ENCODE data around the gene PANK4.

The PANK4 gene

DNA sequence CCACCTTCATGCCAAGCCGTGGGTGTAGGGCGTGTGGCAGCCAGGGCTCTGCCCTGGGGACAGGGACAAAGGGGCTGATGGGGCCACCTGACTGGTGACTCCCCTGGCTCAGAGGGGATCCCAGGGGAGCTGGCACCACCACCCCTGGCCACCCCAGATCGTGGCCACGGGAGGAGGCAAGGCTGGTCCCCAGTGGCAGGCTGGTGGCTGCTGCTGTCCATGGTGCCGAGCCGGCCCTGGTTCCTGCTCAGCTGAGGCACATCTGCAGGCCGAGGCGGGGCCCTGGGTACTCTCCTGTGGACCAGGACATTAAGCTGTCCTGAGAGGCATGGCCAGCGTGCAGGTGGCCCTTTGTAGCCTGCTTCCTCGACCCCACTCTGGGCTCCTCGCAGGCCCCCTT is 43.8 kb downstream of the PANK4 start:
- no peaks in the 10 kb centered on the region for H3K27me3 Mint-ChIP-seq
- no peak overlapping the region for H3K4me3 Mint-ChIP-seq
- H3K4me1 Mint-ChIP-seq (ENCODE audit: low read depth), result peaks cover 4% of the 10 kb centered on the region
- peaks cover 3% of the 10 kb centered on the region for H3K36me3 Mint-ChIP-seq (ENCODE audit: low read depth)
- no peaks in the 10 kb centered on the region for H3K9me3 Mint-ChIP-seq
- no peak overlapping the region for H3K27ac Mint-ChIP-seq
- DNase-seq, result no peak

DNA sequence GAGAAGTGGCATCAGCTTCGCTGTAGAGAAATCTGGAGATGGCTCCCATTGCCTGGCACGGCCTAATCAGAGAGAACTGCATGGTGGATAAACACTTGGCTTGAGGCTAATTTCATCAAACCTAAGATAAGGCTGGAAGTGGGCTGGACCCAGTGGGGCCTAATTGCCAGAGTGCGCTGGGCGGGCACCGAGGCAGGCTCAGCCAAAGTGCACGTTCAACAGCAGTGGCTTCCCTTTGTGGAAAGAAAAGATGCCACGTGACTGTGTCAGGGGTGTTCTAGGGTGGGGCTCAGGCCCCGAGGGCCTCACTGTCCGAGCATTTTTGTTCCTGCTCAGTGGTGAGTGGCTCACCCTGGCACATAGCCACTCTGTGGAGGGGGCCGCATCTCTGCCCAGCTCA is 44.5 kb downstream of the PANK4 start:
- no peak overlapping the region for H3K4me3 Mint-ChIP-seq
- H3K27ac Mint-ChIP-seq, result no peak overlapping the region
- H3K4me1 Mint-ChIP-seq (ENCODE audit: low read depth), result peaks cover 4% of the 10 kb centered on the region
- no peaks in the 10 kb centered on the region for H3K36me3 Mint-ChIP-seq (ENCODE audit: low read depth)
- DNase-seq, result no peak
- H3K9me3 Mint-ChIP-seq, result no peaks in the 10 kb centered on the region
- no peaks in the 10 kb centered on the region for H3K27me3 Mint-ChIP-seq

DNA sequence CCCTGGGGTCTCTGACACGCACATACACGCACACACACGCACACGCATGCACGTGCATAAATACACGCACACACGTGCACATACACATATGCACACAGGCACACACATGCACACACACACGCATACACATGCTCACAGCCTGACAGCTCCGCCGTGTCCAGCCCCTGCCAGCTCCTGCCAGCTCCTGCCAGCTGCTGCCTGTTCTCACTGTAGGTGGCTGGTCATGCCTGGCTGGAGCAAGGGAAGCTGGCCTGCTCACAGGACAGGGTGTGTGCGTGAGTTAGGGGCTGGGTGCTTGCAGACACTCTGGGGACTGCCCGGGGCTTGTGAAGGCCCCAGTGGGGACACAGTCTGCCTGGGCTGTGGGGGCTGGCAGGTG is 45.4 kb downstream of the PANK4 start:
- H3K9me3 Mint-ChIP-seq, result no peaks in the 10 kb centered on the region
- H3K4me3 Mint-ChIP-seq, result no peak overlapping the region
- H3K27me3 Mint-ChIP-seq, result no peaks in the 10 kb centered on the region
- DNase-seq, result no peak
- H3K27ac Mint-ChIP-seq, result no peak overlapping the region
- H3K36me3 Mint-ChIP-seq (ENCODE audit: low read depth), result no peaks in the 10 kb centered on the region
- H3K4me1 Mint-ChIP-seq (ENCODE audit: low read depth), result peaks cover 4% of the 10 kb centered on the region

DNA sequence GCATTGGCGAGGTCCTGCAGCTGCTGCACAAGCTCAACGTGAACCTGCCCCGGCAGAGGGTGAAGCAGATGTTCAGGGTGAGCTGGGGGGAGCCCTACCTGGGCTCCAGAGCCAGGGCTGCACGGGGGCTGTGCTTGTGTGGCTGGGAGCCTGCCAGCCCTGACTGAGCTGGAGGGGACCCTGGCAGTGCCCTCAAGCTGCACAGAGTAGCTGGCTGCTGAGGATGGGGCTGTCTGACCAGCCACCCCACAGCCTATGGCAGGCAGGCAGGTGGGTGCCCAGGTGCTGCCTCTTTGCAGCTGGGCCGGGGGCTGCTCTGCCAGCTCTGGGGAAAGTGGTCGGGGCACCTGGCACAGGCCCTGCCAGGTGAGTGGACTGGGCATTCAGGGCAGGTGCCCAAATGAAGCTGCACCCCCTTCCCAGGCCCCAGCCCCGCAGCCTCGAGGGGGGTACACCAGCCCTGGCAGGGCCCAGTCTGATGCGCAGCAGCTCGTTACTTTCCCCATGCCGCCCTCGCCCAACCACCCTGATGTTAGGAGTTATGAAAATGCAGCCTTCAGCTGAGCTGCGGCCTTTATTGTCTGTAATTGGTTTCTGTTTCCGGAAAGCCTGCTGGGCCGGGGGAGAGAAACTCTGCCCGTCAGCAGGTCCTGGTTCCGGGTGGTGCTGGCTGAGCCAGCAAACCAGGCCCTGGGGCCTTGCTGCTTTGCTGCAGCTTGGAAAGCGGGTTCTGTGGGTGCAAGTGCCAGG is 46.0 kb downstream of the PANK4 start:
- Mint-ChIP-seq H3K27ac (no peak overlapping the region), H3K9me3 (no peaks in the 10 kb centered on the region), H3K27me3 (no peaks in the 10 kb centered on the region), H3K4me1 (ENCODE audit: low read depth) (peaks cover 4% of the 10 kb centered on the region), H3K4me3 (no peak overlapping the region), H3K36me3 (ENCODE audit: low read depth) (no peaks in the 10 kb centered on the region)
- DNase-seq, result no peak

DNA sequence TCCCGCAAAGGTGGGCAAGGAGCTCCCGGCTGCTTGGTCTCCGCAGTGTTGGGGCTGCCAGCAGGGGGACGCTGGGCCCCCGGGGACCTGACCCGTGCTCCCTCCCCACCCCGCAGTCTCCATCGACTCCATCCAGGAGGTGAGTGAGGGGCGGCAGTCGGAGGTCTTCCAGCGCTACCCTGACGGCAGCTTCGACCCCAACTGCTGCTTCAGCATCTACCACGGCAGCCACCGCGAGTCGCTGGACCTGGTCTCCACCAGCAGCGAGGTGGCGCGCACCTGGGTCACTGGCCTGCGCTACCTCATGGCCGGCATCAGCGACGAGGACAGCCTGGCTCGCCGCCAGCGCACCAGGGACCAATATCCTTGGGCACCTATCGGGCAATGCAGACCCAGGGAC is 46.8 kb downstream of the PANK4 start:
- Mint-ChIP-seq H3K36me3 (ENCODE audit: low read depth) (no peaks in the 10 kb centered on the region), H3K27me3 (no peaks in the 10 kb centered on the region), H3K9me3 (no peaks in the 10 kb centered on the region), H3K27ac (no peak overlapping the region), H3K4me3 (no peak overlapping the region), H3K4me1 (ENCODE audit: low read depth) (peaks cover 4% of the 10 kb centered on the region)
- no peak for DNase-seq

GRCh38 chr1:2479186-2479585 is 47.2 kb downstream of the PANK4 start:
- H3K9me3 Mint-ChIP-seq, result no peaks in the 10 kb centered on the region
- no peaks in the 10 kb centered on the region for H3K36me3 Mint-ChIP-seq (ENCODE audit: low read depth)
- no peaks in the 10 kb centered on the region for H3K27me3 Mint-ChIP-seq
- no peak overlapping the region for H3K4me3 Mint-ChIP-seq
- no peak for DNase-seq
- H3K27ac Mint-ChIP-seq, result no peak overlapping the region
- peaks cover 3% of the 10 kb centered on the region for H3K4me1 Mint-ChIP-seq (ENCODE audit: low read depth)

DNA sequence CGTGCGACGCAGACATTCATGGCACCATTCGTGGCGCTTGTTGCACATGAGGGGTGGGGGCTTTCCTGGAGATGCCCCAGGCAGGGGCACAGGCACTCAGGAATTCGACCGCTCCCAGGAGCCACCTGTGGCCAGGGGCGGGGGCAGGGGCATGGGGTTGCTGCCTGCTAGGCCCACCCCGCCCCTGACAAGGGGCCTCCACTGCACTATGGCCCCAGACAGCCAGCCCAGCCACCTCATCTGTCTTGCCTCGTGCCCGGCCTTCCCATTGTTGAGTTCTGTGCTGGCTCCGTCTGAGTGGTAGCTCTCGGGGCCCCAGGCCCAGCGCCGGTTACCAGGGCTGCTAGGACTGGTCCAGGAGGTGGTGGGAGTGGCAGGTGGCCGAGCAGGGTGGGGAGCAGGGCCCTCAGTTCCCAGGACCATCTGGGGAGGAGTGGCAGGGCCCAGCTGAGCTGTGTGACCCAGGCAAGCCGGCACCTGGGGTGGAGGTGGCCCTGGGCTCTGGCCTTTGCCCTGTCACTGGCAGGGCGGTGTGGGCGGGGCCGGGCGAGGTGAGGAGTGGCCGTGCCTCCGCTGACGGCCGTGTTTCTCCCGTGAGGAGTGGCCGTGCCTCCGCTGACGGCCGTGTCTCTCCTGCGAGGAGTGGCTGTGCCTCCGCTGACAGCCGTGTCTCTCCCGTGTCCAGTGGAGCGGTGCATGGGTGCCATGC is 48.5 kb downstream of the PANK4 start:
- DNase-seq, result no peak
- H3K4me1 Mint-ChIP-seq (ENCODE audit: low read depth), result no peaks in the 10 kb centered on the region
- no peak overlapping the region for H3K4me3 Mint-ChIP-seq
- no peaks in the 10 kb centered on the region for H3K36me3 Mint-ChIP-seq (ENCODE audit: low read depth)
- no peak overlapping the region for H3K27ac Mint-ChIP-seq
- no peaks in the 10 kb centered on the region for H3K9me3 Mint-ChIP-seq
- H3K27me3 Mint-ChIP-seq, result no peaks in the 10 kb centered on the region

GRCh38 chr1:2477309-2477708 is 49.1 kb downstream of the PANK4 start:
- Mint-ChIP-seq H3K9me3 (no peaks in the 10 kb centered on the region), H3K27me3 (no peaks in the 10 kb centered on the region), H3K27ac (no peak overlapping the region), H3K4me1 (ENCODE audit: low read depth) (no peaks in the 10 kb centered on the region), H3K4me3 (no peak overlapping the region), H3K36me3 (ENCODE audit: low read depth) (no peaks in the 10 kb centered on the region)
- no peak for DNase-seq

DNA sequence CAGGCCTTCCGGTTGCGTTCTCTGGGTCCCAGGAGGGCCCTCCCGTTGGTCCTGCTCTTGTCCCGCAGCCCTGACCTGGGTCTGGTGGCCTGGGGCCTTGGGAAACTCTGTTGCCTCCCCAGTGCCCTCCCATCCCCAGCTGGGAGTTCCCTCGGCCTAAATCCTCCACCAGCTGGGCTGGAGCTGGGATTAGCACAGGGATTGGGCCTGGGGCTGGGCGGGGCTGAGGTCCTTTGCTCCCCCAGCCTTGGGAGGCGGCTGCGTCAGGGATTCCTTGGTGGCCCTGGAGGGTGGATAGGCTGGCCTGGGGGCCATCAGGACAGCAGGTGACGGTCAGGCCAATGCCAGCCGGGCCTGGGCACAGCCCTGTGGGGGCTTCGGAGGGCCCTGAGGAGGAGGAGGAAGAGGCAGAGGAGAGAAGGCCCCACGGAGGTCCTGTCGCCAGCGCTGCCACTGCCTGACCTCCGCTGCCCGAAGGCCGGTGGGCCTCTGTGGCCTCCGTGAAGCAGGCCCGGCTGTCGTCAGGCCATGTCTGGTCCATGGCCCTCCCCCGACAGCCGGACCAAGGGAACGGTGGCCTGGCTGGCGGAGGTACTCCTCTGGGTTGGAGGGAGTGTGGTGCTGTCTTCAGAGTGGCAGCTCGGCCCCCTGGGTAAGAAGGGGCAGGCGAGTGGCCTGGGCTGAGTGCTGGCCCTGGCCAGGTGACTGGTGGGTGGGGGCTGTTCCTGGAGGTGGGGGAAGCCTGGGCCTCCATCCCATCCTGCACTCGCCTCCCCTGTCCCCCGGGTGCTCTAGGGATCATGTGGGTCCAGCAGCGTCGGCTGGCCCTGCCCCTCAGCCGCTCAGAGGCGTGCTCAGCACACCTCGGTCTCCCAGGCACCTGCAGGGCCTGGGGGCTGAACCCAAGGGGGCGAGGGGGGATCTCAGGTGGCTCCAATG is 50.1 kb downstream of the PANK4 start, which contains the start of gene PLCH2:
Gene PLCH2, plus strand, starts transcription at position 229 of the 939 bp plus-strand sequence. Its CDS starts 300 bp downstream, at position 529.
- no peak within 1 kb of the TSS for H3K27ac Mint-ChIP-seq
- H3K9me3 Mint-ChIP-seq, result no peaks in the 10 kb centered on the region
- no peak for DNase-seq
- H3K4me3 Mint-ChIP-seq, result no peak within 1 kb of the TSS
- no peaks in the 10 kb centered on the region for H3K4me1 Mint-ChIP-seq (ENCODE audit: low read depth)
- H3K27me3 Mint-ChIP-seq, result no peaks in the 10 kb centered on the region
- no peaks in the 10 kb centered on the region for H3K36me3 Mint-ChIP-seq (ENCODE audit: low read depth)

DNA sequence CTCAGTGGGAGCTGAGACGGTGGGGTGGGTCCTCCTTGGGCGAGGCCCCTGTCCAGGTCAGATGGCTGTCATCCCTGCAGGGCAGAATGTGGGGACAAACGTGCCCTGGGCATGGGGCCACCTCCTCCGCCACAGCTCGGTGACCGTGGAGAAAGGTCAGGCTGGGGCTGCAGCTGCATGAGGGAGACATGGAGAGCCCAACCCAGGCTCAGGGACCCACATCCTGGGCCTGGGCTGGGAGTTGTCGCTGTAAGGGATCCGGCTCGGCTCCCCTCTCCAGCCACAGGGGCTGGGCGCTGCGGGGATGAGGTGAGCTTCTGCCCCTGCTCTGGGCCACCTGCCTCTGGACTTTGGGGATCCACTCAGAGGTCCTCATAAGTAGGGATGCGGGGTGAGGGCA is 50.8 kb downstream of the PANK4 start:
- Mint-ChIP-seq H3K27me3 (no peaks in the 10 kb centered on the region), H3K4me1 (ENCODE audit: low read depth) (no peaks in the 10 kb centered on the region), H3K27ac (no peak overlapping the region), H3K9me3 (no peaks in the 10 kb centered on the region), H3K4me3 (no peak overlapping the region), H3K36me3 (ENCODE audit: low read depth) (no peaks in the 10 kb centered on the region)
- no peak for DNase-seq

DNA sequence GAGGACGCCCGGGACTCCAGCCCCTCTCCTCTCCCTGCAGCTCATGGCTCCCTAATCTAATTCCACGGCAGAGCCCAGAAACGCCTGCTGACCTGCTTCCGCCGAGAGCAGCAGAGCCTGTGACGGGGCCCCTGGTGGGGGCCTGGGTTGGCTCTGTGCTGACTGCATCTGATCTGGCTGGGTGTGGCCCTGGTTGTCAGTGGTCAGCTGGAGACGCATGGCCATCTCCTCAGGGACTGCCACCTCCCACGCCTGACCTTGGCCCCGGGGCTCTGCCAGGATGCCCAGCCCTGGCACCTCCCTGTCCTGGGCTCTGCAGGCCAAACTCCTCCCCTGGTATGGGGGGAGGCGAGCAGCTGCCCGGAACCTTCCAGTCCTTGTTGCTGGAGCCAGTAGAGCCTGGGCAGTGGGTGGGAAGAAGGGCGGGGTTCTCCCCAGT is 51.4 kb downstream of the PANK4 start:
- Mint-ChIP-seq H3K36me3 (ENCODE audit: low read depth) (no peaks in the 10 kb centered on the region), H3K27me3 (no peaks in the 10 kb centered on the region), H3K27ac (no peak overlapping the region), H3K4me3 (no peak overlapping the region), H3K9me3 (no peaks in the 10 kb centered on the region), H3K4me1 (ENCODE audit: low read depth) (no peaks in the 10 kb centered on the region)
- DNase-seq, result no peak

DNA sequence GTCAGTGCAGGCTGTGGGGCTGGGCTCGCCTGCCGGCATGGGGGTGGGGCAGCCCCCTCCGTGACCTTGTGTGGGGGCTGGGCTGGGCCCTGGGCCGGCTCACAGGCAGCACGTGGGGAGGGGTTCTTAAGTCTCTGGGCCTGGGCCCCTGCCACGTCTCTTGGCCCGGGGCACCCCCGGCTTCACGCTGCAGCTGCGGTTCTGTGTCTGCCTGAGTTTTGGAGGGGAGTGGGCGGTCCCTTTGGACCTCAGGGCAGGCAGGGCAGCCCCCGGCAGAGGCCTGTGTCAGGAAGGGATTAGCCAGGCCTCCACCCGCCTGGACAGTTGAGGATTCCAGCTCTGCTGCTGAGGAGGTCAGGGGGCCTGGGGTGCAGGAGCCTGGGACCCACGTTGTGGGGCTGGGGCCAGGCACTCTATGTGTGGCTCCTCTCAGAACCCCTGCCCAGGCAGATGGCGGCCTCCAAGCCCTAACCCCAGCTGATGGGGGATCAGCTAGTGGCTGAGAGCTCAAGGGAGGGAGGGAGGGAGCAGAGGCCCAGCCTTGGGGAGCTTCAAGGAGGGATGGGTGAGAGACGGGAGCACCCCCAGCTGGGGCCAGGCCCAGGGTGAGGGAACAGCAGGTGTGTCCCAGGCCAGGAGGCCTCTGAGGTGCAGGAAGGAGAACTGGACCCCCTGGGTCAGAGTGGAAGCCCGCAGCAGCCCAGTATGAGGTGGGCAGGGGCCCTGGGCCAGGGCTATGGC is 52.1 kb downstream of the PANK4 start:
- no peaks in the 10 kb centered on the region for H3K4me1 Mint-ChIP-seq (ENCODE audit: low read depth)
- no peaks in the 10 kb centered on the region for H3K36me3 Mint-ChIP-seq (ENCODE audit: low read depth)
- H3K9me3 Mint-ChIP-seq, result no peaks in the 10 kb centered on the region
- H3K27me3 Mint-ChIP-seq, result no peaks in the 10 kb centered on the region
- no peak for DNase-seq
- H3K27ac Mint-ChIP-seq, result no peak overlapping the region
- no peak overlapping the region for H3K4me3 Mint-ChIP-seq

DNA sequence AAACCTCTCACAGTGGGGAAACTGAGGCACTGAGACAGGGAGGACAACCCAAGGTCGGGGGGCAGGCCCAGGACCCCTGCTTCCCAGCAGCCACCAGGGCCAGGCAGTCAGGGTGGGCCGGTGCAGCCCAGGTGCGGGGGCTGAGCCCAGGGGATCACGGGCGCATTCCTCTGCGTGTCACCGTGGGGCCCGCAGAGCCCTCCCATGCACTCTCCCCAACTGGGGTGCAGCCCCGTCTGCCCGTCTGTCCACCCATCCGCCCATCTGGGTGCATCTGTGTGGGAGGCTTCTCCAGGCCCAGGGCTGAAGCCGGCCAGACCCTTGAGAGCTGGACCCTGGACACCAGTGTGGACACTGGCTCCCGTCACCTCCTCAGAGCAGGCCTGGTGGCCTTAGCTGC is 53.2 kb downstream of the PANK4 start:
- Mint-ChIP-seq H3K36me3 (ENCODE audit: low read depth) (no peaks in the 10 kb centered on the region), H3K27ac (no peak overlapping the region), H3K27me3 (peaks cover 6% of the 10 kb centered on the region), H3K4me3 (no peak overlapping the region), H3K4me1 (ENCODE audit: low read depth) (no peaks in the 10 kb centered on the region), H3K9me3 (no peaks in the 10 kb centered on the region)
- no peak for DNase-seq

DNA sequence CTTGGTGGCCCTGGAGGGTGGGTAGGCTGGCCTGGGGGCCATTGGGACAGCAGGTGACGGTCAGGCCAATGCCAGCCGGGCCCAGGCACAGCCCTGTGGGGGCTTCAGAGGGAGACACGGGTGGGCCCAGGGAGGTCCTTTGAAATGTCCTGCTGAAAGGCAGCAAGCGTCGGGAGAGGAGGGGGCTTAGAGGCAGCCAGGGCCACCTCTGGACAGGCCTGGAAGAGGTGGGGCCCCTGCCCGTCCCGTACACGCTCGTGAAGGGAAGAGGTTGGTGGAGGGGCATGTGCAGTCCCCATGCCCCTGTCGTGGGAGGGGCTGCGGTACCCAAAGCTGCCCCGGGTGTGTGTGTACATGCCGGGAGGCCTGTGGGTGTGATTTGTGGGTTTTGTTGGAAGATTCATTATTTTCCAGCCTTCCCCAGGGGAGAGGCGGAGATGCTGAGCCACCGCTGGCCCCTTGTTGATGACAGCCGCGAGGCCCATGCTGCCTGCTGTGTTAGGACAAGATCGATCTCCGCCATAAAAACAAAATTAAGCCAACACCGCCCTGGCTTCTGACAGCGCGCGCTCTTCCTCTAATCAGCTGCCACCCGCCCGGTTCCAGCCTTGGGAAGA is 53.7 kb downstream of the PANK4 start:
- H3K27ac Mint-ChIP-seq, result no peak overlapping the region
- no peak overlapping the region for H3K4me3 Mint-ChIP-seq
- no peaks in the 10 kb centered on the region for H3K36me3 Mint-ChIP-seq (ENCODE audit: low read depth)
- H3K4me1 Mint-ChIP-seq (ENCODE audit: low read depth), result no peaks in the 10 kb centered on the region
- no peaks in the 10 kb centered on the region for H3K9me3 Mint-ChIP-seq
- peaks cover 8% of the 10 kb centered on the region for H3K27me3 Mint-ChIP-seq
- no peak for DNase-seq
